Astrocyte (in vitro differentiated cells and primary cell): ENCODE data around the gene PTPRE. TPM values are rescaled to one million over a fixed set of nuclear protein-coding genes. Genes with fewer than 3 reads are reported as not detected.

ENCODE experiments used
- DNase-seq: peaks from one replicate; pipeline ENCODE4 v3.0.0-alpha.2; 2010; ENCODE audit warnings: low read depth
- FAIRE-seq: peaks from 2 replicates; lab custom pipeline; 2011; peaks lifted over from hg19 to GRCh38; lab: Jason Lieb, UNC
- H2AFZ ChIP-seq: 2 replicates; pipeline ENCODE4 v1.6.0; 2012; ENCODE audit warnings: low read depth, low read length, inconsistent platforms
- H3K27ac ChIP-seq: 2 replicates; pipeline ENCODE4 v1.5.1; 2011; ENCODE audit warnings: low read depth, low read length, inconsistent platforms
- H3K27me3 ChIP-seq: 2 replicates; pipeline ENCODE4 v1.6.0; 2011; ENCODE audit warnings: low read length, inconsistent platforms; ENCODE audit not compliant: insufficient read depth
- H3K36me3 ChIP-seq: 2 replicates; pipeline ENCODE4 v1.5.1; 2011; ENCODE audit warnings: low read length, inconsistent platforms; ENCODE audit not compliant: insufficient read depth
- H3K4me1 ChIP-seq: 2 replicates; pipeline ENCODE4 v1.5.1; 2011; ENCODE audit warnings: low read length, inconsistent platforms; ENCODE audit not compliant: insufficient read depth
- H3K4me2 ChIP-seq: 2 replicates; pipeline ENCODE4 v1.6.0; 2012; ENCODE audit warnings: low read length, inconsistent platforms
- H3K4me3 ChIP-seq: 2 replicates; pipeline ENCODE4 v1.5.1; 2011; ENCODE audit warnings: low read depth, mild to moderate bottlenecking, low read length, inconsistent platforms; ENCODE audit not compliant: insufficient read depth
- H3K79me2 ChIP-seq: 2 replicates; pipeline ENCODE4 v1.6.0; 2012; ENCODE audit warnings: mild to moderate bottlenecking, low read length, inconsistent platforms; ENCODE audit not compliant: insufficient read depth
- H3K9ac ChIP-seq: 2 replicates; pipeline ENCODE4 v1.6.0; 2012; ENCODE audit warnings: mild to moderate bottlenecking, low read length, inconsistent platforms
- H3K9me3 ChIP-seq: 2 replicates; pipeline ENCODE4 v1.5.1; 2012; ENCODE audit warnings: low read depth, mild to moderate bottlenecking, low read length, inconsistent platforms; ENCODE audit not compliant: insufficient read depth
- H4K20me1 ChIP-seq: 2 replicates; pipeline ENCODE4 v1.6.0; 2012; ENCODE audit warnings: low read length, inconsistent platforms; ENCODE audit not compliant: insufficient read depth
- H3K27ac Mint-ChIP-seq: one replicate; pipeline ENCODE4 v1.8.0; 2021; ENCODE audit warnings: mild to moderate bottlenecking, mixed read lengths; ENCODE audit not compliant: unreplicated experiment
- H3K27me3 Mint-ChIP-seq: one replicate; pipeline ENCODE4 v1.8.0; 2021; ENCODE audit warnings: low read depth, mixed read lengths; ENCODE audit not compliant: unreplicated experiment
- H3K36me3 Mint-ChIP-seq: one replicate; pipeline ENCODE4 v1.8.0; 2021; ENCODE audit warnings: low read depth, mixed read lengths; ENCODE audit not compliant: unreplicated experiment
- H3K4me1 Mint-ChIP-seq: one replicate; pipeline ENCODE4 v1.8.0; 2021; ENCODE audit warnings: low read depth, mixed read lengths; ENCODE audit not compliant: unreplicated experiment
- H3K4me3 Mint-ChIP-seq: one replicate; pipeline ENCODE4 v1.8.0; 2021; ENCODE audit warnings: mild to moderate bottlenecking, moderate library complexity, mixed read lengths; ENCODE audit not compliant: unreplicated experiment
- H3K9me3 Mint-ChIP-seq: one replicate; pipeline ENCODE4 v1.8.0; 2021; ENCODE audit warnings: mild to moderate bottlenecking, mixed read lengths; ENCODE audit not compliant: unreplicated experiment
- EZH2 ChIP-seq: IDR thresholded peaks from 2 replicates; pipeline ENCODE4 v1.6.1; 2012; ENCODE audit warnings: mild to moderate bottlenecking, low read length, inconsistent platforms; ENCODE audit not compliant: insufficient read depth
- total RNA-seq: library from RNA; stranded (reverse); gene quantifications from 2 replicates; pipeline ENCODE4 v1.2.1, GENCODE V29; 2021
- TF ChIP-seq, protein P1 (sequence below): IDR thresholded peaks from 2 replicates; pipeline ENCODE4 v1.5.1; 2011; ENCODE audit warnings: low read depth, mild to moderate bottlenecking, inconsistent platforms, low read length, moderate library complexity; ENCODE audit not compliant: insufficient read depth

The PTPRE gene
- total RNA-seq, 1 donor from 2014 or later, result 14.1 TPM

GRCh38 chr10:127939786-127940330 lies 33.0 kb downstream of the PTPRE start:
- H3K9ac ChIP-seq, result no peak overlapping the region
- no peak overlapping the region for H2AFZ ChIP-seq
- Mint-ChIP-seq H3K27ac (no peak overlapping the region), H3K36me3 (peaks cover 14% of the 10 kb centered on the region), H3K4me1 (peaks cover 26% of the 10 kb centered on the region), H3K9me3 (no peaks in the 10 kb centered on the region), H3K4me3 (no peak overlapping the region), H3K27me3 (peaks cover 8% of the 10 kb centered on the region)
- peaks cover 6% of the 10 kb centered on the region for H3K4me1 ChIP-seq
- DNase-seq, result no peak
- no peak overlapping the region for H3K4me3 ChIP-seq
- no peak overlapping the region for H3K4me2 ChIP-seq
- H3K36me3 ChIP-seq, result no peaks in the 10 kb centered on the region
- no peaks in the 10 kb centered on the region for H3K9me3 ChIP-seq
- no peak for TF ChIP-seq EZH2
- TF ChIP-seq, protein P1, sequence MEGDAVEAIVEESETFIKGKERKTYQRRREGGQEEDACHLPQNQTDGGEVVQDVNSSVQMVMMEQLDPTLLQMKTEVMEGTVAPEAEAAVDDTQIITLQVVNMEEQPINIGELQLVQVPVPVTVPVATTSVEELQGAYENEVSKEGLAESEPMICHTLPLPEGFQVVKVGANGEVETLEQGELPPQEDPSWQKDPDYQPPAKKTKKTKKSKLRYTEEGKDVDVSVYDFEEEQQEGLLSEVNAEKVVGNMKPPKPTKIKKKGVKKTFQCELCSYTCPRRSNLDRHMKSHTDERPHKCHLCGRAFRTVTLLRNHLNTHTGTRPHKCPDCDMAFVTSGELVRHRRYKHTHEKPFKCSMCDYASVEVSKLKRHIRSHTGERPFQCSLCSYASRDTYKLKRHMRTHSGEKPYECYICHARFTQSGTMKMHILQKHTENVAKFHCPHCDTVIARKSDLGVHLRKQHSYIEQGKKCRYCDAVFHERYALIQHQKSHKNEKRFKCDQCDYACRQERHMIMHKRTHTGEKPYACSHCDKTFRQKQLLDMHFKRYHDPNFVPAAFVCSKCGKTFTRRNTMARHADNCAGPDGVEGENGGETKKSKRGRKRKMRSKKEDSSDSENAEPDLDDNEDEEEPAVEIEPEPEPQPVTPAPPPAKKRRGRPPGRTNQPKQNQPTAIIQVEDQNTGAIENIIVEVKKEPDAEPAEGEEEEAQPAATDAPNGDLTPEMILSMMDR, result no peak
- H4K20me1 ChIP-seq, result peaks cover 8% of the 10 kb centered on the region
- H3K79me2 ChIP-seq, result no peaks in the 10 kb centered on the region
- H3K27ac ChIP-seq, result no peak overlapping the region
- FAIRE-seq, result no peak
- H3K27me3 ChIP-seq, result no peaks in the 10 kb centered on the region

DNA sequence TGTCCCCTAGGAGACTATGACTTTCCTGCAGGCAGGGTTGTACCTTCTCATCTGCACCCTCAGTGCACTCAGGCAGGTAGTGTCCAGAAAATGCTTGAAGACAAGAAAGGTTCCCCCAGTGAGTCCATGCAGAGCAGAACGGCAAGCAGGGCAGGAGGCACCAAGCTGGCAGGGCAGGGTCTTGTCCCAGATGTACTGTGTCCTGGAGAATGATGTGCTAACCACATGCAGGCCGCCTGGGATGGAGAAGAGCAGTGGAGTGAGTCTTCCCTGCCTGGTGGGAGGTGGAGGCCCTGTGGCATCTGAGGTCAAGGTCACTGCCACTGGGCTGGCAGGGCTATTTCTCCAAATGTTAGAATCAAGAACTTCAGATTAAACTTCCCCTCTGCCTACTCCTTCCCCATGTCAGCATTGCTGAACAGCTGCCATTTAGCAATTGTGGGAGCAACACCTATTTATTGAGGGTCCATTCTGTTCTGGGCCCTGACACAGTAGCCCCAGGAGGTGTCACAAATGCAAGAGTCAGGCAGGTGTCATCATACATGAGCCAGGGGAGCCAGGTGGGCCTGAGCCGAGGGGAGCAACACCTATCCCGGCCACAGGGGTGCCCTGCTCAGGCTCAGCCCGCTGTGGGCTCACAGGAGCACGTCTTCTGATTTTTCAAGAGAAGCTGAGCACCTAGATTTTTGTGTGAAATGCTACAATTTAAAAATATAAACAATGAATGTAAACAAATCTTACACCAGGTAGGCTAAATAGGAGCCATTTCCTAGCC lies 34.1 kb downstream of the PTPRE start:
- H3K4me3 Mint-ChIP-seq, result no peak overlapping the region
- H3K27me3 Mint-ChIP-seq, result peaks cover 8% of the 10 kb centered on the region
- FAIRE-seq, result no peak
- H3K36me3 ChIP-seq, result no peaks in the 10 kb centered on the region
- no peak overlapping the region for H3K9ac ChIP-seq
- H3K9me3 Mint-ChIP-seq, result no peaks in the 10 kb centered on the region
- peaks cover 15% of the 10 kb centered on the region for H4K20me1 ChIP-seq
- H3K27me3 ChIP-seq, result no peaks in the 10 kb centered on the region
- H3K4me3 ChIP-seq, result no peak overlapping the region
- H3K27ac ChIP-seq, result no peak overlapping the region
- peaks cover 5% of the 10 kb centered on the region for H3K4me1 ChIP-seq
- no peaks in the 10 kb centered on the region for H3K9me3 ChIP-seq
- H3K79me2 ChIP-seq, result no peaks in the 10 kb centered on the region
- H3K4me2 ChIP-seq, result no peak overlapping the region
- H3K4me1 Mint-ChIP-seq, result peaks cover 38% of the 10 kb centered on the region
- peaks cover 3% of the 10 kb centered on the region for H3K36me3 Mint-ChIP-seq
- no peak for DNase-seq
- no peak overlapping the region for H2AFZ ChIP-seq
- no peak for TF ChIP-seq EZH2
- TF ChIP-seq, protein P1, result no peak
- H3K27ac Mint-ChIP-seq, result no peak overlapping the region

DNA sequence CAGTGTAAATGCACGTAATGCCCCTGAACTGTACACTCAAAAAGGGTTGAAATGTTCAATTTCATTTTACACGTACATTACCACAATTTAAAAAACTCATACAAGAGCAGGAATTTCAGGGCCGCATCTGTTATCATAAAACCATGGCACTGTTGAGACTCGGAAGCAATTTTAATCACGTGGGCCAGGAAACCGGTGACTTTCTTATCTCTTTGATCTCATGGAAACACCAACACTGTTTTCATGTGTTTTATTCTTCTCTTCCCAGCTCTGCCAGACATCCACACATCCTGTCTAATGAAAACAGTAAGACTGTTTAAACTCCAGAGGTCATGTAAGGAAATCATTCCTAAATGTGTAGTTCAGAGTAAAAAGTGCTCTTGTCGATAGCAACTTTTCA lies 35.9 kb downstream of the PTPRE start:
- DNase-seq (no peak), FAIRE-seq (no peak)
- no peak overlapping the region for H3K27ac ChIP-seq
- Mint-ChIP-seq H3K27me3 (peaks cover 8% of the 10 kb centered on the region), H3K9me3 (no peaks in the 10 kb centered on the region), H3K27ac (no peak overlapping the region), H3K4me1 (peaks cover 31% of the 10 kb centered on the region), H3K4me3 (no peak overlapping the region), H3K36me3 (peaks cover 3% of the 10 kb centered on the region)
- H3K27me3 ChIP-seq, result no peaks in the 10 kb centered on the region
- peaks cover 19% of the 10 kb centered on the region for H4K20me1 ChIP-seq
- no peaks in the 10 kb centered on the region for H3K79me2 ChIP-seq
- H3K9ac ChIP-seq, result no peak overlapping the region
- TF ChIP-seq EZH2, result no peak
- TF ChIP-seq, protein P1, result no peak
- no peak overlapping the region for H2AFZ ChIP-seq
- H3K4me2 ChIP-seq, result no peak overlapping the region
- no peak overlapping the region for H3K4me3 ChIP-seq
- H3K4me1 ChIP-seq, result peaks cover 5% of the 10 kb centered on the region
- H3K9me3 ChIP-seq, result no peaks in the 10 kb centered on the region
- no peaks in the 10 kb centered on the region for H3K36me3 ChIP-seq
